Right kidney (tissue), 9 donors: ENCODE data around the gene ZNF492.

Experiments used
- DNase-seq: peaks from one replicate; pipeline ENCODE4 v3.0.0-alpha.2; 2016
- long read RNA-seq, 8 donors: transcript quantifications; one replicate each; lab custom pipeline, GENCODE V29; 2026

The ZNF492 gene
- long read RNA-seq, donor 1: 0 reads
- long read RNA-seq, donor 2: 0 reads
- long read RNA-seq, donor 3, full-length matches to known transcripts: 1 of 1 reads
- long read RNA-seq, donor 3, partial matches to known transcripts: 0 of 1 reads
- long read RNA-seq, donor 3, other reads (novel, unspliced or antisense): 0 of 1 reads
- long read RNA-seq, donor 4, full-length matches to known transcripts: 1 of 1 reads
- long read RNA-seq, donor 4, partial matches to known transcripts: 0 of 1 reads
- long read RNA-seq, donor 4, other reads (novel, unspliced or antisense): 0 of 1 reads
- long read RNA-seq, donor 5, full-length matches to known transcripts: 1 of 1 reads
- long read RNA-seq, donor 5, partial matches to known transcripts: 0 of 1 reads
- long read RNA-seq, donor 5, other reads (novel, unspliced or antisense): 0 of 1 reads
- long read RNA-seq, donor 6, full-length matches to known transcripts: 3 of 3 reads
- long read RNA-seq, donor 6, partial matches to known transcripts: 0 of 3 reads
- long read RNA-seq, donor 6, other reads (novel, unspliced or antisense): 0 of 3 reads
- long read RNA-seq, donor 7: 0 reads
- long read RNA-seq, donor 8: 0 reads

DNA sequence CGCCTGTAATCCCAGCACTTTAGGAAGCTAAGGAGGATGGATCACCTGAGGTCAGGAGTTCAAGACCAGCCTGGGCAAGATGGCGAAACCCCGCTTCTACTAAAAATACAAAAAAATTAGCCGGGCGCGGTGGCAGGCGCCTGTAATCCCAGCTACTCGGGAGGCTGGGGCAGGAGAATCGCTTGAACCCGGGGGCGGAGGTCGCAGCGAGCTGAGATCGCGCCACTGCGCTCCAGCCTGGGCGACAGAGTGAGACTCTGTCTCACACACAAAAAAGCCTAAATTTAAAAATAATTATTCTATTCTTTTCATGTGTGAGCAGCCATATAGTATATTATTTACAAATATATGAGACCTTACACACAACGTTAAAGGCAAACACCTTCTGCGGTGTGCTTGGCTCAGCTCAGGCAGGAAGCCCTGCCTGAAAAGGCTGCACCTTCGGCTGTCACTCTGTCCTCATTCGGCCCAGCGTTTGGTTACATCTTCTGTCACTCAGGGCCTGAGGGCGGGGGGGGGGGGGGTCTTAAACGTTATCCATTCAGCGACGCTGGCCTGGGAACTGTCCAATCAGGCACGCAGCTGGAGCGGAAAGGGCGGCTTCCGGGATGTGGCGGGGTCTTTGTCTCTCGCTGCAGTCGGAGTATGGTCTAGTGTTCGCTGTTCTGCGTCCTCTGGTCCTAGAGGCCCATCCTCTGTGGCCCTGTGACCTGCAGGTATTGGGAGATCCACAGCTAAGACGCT, at the start of gene ZNF492:
TSS of gene ZNF492 (plus strand) at position 619 of the 744 bp plus-strand sequence. CDS start 19,076 bp downstream, outside the sequence.
- peak; percentile 78 for DNase-seq

DNA sequence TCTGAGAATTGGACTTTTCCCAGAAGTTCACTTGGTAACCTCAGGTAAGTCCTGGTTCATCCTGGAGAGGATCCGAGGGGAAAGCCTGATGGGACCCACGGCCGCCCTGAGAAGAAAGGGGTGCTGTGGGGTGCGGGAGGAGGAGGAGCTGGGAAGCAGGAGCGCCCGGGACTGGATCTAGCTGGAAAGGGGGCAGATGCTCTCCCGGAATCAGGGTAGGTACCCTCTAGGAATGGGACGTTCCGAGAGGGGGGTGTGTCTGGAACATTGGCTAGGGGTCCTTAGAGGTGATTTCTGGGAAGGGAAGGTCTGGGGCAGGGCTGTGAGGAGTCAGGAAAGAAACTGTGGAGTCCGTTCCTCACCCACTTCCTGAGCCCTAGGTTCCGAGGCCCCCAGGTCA, 38.7 kb upstream of the ZNF492 start:
- no peak for DNase-seq

GRCh38 chr19:22595918-22596341, 38.2 kb upstream of the ZNF492 start:
- DNase-seq: no peak

- DNase-seq: no peak
Observed at GRCh38 chr19:22600690-22601648, 33.2 kb upstream of the ZNF492 start.

DNA sequence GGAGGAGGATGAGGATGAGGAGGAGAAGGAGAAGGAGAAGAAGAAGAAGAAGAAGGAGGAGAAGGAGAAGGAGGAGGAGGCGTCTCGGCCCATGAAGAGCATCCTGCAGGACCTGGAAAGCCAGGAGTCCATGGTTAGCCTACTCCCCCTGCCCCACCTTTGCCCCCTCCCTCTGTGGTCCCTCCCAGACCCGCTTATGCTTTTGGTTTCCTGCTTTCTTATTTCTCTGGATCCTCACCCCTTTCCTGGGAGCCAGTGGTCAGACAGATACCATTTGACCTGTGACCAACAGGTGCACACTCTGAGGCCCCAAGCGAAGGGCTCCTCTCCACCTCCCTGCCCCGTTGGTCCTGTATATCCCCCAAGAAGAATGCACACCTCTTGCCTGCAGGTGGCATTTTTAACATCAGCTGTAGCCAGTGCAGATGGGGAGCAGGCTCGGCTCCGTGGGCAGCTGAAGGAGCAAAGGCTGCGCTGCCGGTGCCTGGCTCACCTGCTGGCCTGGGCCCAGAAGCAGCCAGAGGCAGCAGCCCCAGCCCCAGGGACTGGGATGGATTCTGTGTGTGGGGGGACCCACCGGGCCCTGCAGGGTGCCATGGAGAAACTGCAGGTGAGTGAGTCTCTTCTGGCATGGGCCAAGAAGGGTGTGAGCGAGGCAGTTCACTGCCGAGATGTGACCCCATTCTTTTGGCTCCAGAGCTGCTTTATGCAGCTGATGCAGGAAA, 32.1 kb upstream of the ZNF492 start:
- no peak for DNase-seq

GRCh38 chr19:22602631-22603272, 31.4 kb upstream of the ZNF492 start:
- no peak for DNase-seq

DNA sequence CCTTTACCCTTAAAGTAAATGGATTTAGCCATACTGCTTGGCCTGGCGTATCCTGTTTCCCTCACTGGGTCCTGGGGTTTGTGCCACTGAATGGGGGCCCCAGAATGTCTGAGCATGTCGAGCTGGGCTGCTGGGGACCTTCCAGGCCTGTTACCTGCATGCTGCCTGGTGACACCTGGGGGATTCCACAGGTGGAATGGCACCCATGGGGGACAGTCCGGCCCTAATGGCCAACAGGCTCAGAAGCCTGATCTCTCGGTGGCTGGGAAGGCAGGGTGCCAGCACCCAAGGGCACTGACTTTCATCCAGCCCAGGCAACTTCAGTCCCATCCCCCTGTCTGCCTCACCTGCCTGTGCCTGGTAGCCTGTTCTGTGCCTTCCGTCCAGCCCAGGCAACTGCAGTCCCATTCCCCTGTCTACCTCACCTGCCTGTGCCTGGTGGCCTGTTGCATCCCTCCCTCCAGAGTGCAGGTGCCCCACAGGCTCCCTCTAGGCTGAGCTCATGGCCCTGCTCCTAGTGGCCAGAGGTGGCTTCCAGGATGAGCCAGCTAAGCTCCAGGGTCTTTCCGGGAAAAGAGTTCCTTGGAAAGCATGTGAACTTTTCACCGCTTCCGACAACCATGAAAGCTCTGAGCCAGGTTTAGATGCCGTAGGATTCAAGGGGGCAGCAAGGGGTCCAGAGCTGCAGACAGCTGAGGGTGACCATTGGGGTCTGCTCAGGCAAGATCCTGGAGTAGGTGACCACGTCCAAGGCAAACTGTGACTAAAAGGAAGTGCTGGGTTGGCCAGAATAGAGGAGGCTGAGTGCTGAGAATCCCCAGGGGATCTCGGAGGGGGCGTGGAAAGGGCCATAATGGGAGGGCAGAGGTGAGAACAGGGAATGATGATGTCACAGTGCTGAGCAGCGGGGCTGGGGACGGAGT, 30.3 kb upstream of the ZNF492 start:
- DNase-seq: no peak

- no peak for DNase-seq
Observed at GRCh38 chr19:22604571-22605274, 29.4 kb upstream of the ZNF492 start.

GRCh38 chr19:22605275-22606211, 28.6 kb upstream of the ZNF492 start:
- no peak for DNase-seq

DNA sequence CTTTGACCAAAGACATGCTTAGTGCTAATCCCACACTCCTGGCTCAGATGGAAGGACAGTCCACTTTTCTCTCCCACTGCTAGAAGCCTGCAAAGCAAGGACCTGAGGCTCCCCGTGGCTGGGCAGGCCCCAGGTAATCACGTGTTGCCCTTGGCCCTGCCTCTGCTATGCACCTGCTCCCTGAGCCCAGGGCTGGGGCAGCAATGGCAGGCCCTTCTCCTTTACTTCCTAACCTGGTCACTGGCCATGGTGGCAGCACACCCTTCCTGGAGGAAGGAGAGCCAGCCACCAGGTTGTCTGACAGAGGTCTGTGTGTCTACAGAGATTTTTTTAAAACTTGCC, 27.9 kb upstream of the ZNF492 start:
- DNase-seq: no peak

GRCh38 chr19:22606954-22607652, 27.0 kb upstream of the ZNF492 start:
- DNase-seq: no peak

DNA sequence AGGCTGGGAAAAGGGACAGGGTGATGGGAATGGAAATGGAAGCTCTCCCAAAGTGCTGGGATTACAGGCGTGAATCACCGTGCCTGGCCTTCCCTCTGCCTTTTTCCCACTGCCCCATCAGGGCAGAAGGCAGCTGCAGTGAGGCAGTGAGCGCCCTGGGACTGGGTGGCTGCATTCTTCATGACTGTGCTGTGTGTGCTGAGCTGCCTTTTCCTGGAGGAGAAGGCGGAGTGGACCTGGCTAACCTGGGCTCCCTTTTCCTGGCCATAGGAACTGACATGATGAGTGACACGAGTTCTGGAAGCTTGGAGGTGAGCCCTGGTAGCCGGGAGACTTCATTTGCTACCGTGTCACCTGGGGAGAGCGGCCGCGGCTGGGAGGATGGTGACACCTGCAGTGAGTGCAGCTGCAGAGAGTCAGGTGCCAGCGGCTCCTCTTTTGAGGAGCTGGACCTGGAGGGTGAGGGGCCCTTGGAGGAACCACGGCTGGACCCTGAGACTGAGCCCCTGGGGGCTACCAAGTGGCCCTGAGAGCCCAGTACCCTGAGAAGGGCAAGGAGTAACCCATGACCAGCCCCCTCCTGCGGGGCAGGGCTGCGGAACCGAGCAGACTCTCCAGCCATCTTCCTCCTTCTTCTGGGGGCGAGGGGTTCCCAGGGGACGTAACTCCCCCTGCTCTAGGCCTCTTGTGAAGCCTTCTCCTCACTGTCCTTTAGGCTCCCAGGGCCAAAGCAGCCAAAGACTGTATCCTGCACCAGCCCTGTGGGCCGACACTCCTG, 26.3 kb upstream of the ZNF492 start:
- no peak for DNase-seq

GRCh38 chr19:22608441-22608840, 25.7 kb upstream of the ZNF492 start:
- no peak for DNase-seq

- no peak for DNase-seq
Observed at GRCh38 chr19:22609630-22610029, 24.5 kb upstream of the ZNF492 start.

- no peak for DNase-seq
Observed at GRCh38 chr19:22610121-22610520, 24.0 kb upstream of the ZNF492 start.

DNA sequence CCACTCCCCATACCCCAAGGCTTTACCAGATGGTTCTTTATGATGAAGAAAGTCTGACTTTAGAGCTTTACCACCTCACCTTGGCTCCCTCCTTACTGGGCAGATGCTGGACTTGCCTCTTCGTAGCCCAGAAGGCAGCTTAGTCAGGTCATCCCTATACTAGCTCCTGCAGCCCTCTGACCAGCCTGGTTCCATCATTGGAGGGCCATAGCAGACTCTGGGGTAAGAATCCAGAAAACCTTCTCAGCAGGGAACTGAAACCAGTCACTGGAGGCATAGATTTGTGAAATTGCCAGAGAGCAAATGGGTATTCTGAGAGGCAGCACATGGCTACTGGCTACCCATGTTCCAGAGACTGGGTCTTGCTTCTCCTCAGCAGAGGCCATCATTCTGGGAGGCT, 21.8 kb upstream of the ZNF492 start:
- no peak for DNase-seq
